ENCODE results near the gene SLC30A10.
"Not testable (repeated sequence)": the region's sequence is repeated elsewhere in the genome, so short reads cannot be mapped to it uniquely, and the experiment has no call there.

The SLC30A10 gene

DNA sequence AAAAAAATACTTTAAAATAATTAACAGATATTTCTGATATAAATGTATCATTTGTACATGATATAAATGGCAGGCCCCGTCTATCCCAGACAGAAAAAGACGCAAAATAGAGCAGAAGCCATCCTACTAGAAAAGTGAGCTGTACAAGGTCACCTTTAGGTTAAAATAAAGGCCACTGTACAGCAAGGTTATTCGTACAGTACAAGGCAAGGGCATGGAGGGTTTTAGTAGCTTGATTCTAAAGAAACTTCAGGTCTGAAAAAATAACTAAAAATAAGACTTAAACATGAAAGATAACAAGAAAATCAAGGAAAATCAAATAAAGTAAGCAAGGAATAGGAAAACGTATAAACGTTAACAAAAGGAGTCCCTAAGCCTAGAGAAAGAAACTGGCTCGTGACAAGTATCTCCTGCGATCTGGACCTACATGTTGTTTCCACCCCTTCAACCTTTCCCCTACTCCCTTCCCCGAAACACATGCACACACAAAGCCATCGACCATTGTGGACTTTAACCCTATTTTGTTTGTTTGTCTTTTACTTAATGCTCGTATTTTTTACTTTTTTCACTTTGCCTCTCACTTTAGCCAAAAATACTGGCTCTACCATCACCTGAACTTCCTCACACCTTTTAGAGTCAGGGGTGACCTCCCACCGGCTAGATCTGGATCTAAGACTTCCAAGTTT, 26.5 kb upstream of the SLC30A10 start:
- Histone ChIP-seq H3K79me2 (ENCODE audit: insufficient read depth, low read length) (no peaks in the 10 kb centered on the region), H3K9me3 (ENCODE audit: insufficient read depth, low read depth, low read length) (no peaks in the 10 kb centered on the region)
- TF ChIP-seq, protein P1, sequence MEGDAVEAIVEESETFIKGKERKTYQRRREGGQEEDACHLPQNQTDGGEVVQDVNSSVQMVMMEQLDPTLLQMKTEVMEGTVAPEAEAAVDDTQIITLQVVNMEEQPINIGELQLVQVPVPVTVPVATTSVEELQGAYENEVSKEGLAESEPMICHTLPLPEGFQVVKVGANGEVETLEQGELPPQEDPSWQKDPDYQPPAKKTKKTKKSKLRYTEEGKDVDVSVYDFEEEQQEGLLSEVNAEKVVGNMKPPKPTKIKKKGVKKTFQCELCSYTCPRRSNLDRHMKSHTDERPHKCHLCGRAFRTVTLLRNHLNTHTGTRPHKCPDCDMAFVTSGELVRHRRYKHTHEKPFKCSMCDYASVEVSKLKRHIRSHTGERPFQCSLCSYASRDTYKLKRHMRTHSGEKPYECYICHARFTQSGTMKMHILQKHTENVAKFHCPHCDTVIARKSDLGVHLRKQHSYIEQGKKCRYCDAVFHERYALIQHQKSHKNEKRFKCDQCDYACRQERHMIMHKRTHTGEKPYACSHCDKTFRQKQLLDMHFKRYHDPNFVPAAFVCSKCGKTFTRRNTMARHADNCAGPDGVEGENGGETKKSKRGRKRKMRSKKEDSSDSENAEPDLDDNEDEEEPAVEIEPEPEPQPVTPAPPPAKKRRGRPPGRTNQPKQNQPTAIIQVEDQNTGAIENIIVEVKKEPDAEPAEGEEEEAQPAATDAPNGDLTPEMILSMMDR (conservative IDR thresholded peaks at IDR 0.05; ENCODE audit: low read length) = no peak
- no peak for TF ChIP-seq EZH2phosphoT487 (IDR thresholded peaks at IDR 0.05; ENCODE audit: borderline replicate concordance)

DNA sequence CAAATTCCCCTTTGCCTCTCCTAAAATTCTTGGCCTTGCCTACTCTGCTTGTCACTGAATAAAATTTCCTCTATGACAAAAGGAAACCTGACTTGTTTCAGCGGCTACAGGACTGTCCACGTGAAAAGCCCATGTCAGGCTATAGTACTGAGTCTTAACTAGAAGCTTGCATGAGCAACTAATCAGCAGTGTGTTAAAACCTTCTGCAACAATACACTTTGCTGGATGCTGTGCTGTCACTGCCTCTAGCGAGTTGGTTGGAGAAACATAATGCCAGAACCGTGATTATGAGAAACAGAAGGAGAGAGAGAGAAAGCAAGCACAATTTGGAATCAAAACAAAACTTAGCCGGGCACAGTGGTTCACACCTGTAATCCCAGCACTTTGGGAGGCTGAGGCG, 25.7 kb upstream of the SLC30A10 start:
- Histone ChIP-seq H3K4me1 (ENCODE audit: insufficient read depth, low read length, poor library complexity, severe bottlenecking) (no peaks in the 10 kb centered on the region), H3K9me3 (ENCODE audit: insufficient read depth, low read depth, low read length) (no peaks in the 10 kb centered on the region), H3K27me3 (ENCODE audit: insufficient read depth, low read length, poor library complexity, severe bottlenecking) (no peaks in the 10 kb centered on the region), H3F3A (ENCODE audit: low read depth) (no peaks in the 10 kb centered on the region), H2AFZ (ENCODE audit: low read length) (no peak overlapping the region), H3K36me3 (ENCODE audit: insufficient read depth, low read length) (no peaks in the 10 kb centered on the region), H3K79me2 (ENCODE audit: insufficient read depth, low read length) (no peaks in the 10 kb centered on the region), H3K4me2 (ENCODE audit: low read depth, low read length, poor library complexity, severe bottlenecking) (no peak overlapping the region), H3K9ac (ENCODE audit: low read depth, low read length, poor library complexity, severe bottlenecking) (no peak overlapping the region), H3K9me2 (replicated peaks; ENCODE audit: low read depth, low read length) (no peaks in the 10 kb centered on the region), H3K4me3 (ENCODE audit: low read length, poor library complexity, severe bottlenecking) (no peak overlapping the region), H4K20me1 (ENCODE audit: insufficient read depth, low read length, poor library complexity, severe bottlenecking) (no peaks in the 10 kb centered on the region)
- no peak for TF ChIP-seq EZH2phosphoT487 (IDR thresholded peaks at IDR 0.05; ENCODE audit: borderline replicate concordance)
- TF ChIP-seq, protein P1 (conservative IDR thresholded peaks at IDR 0.05; ENCODE audit: low read length) = no peak

More for the DNA sequence above, 26.5 kb upstream of the SLC30A10 start:
- Histone ChIP-seq H3K4me2 (ENCODE audit: low read depth, low read length, poor library complexity, severe bottlenecking) (no peak overlapping the region), H3K4me3 (ENCODE audit: low read length, poor library complexity, severe bottlenecking) (no peak overlapping the region), H3K36me3 (ENCODE audit: insufficient read depth, low read length) (no peaks in the 10 kb centered on the region), H3K4me1 (ENCODE audit: insufficient read depth, low read length, poor library complexity, severe bottlenecking) (no peaks in the 10 kb centered on the region), H2AFZ (ENCODE audit: low read length) (no peak overlapping the region), H3F3A (ENCODE audit: low read depth) (no peaks in the 10 kb centered on the region), H3K27me3 (ENCODE audit: insufficient read depth, low read length, poor library complexity, severe bottlenecking) (no peaks in the 10 kb centered on the region), H3K9me2 (replicated peaks; ENCODE audit: low read depth, low read length) (no peaks in the 10 kb centered on the region), H4K20me1 (ENCODE audit: insufficient read depth, low read length, poor library complexity, severe bottlenecking) (no peaks in the 10 kb centered on the region), H3K9ac (ENCODE audit: low read depth, low read length, poor library complexity, severe bottlenecking) (no peak overlapping the region)

DNA sequence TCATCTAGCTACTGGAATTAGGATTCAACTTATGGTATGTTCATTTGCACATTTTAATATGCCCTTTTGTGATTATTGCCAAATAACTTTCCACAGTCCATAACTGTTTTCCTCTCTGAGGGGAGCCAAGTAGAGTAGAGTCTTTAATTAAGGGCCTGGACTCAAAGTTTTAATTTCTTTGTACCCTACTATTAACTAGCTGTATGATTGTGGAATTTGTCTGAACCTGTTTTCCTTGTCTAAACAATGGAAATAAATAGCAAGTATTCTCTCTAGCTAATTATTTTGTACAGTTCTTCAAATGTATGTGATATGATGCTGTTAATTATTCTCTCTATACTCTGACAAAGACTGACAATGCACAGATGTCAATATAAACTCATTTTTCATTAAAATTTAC, 24.0 kb upstream of the SLC30A10 start:
- no peak overlapping the region for H2AFZ ChIP-seq (ENCODE audit: low read length)
- no peaks in the 10 kb centered on the region for H3K9me2 ChIP-seq (replicated peaks; ENCODE audit: low read depth, low read length)
- no peaks in the 10 kb centered on the region for H3K79me2 ChIP-seq (ENCODE audit: insufficient read depth, low read length)
- H3K9me3 ChIP-seq (ENCODE audit: insufficient read depth, low read depth, low read length) = no peaks in the 10 kb centered on the region
- no peak overlapping the region for H3K4me3 ChIP-seq (ENCODE audit: low read length, poor library complexity, severe bottlenecking)
- no peaks in the 10 kb centered on the region for H3K4me1 ChIP-seq (ENCODE audit: insufficient read depth, low read length, poor library complexity, severe bottlenecking)
- H3K9ac ChIP-seq (ENCODE audit: low read depth, low read length, poor library complexity, severe bottlenecking) = no peak overlapping the region
- no peaks in the 10 kb centered on the region for H3F3A ChIP-seq (ENCODE audit: low read depth)
- no peak for TF ChIP-seq EZH2phosphoT487 (IDR thresholded peaks at IDR 0.05; ENCODE audit: borderline replicate concordance)
- TF ChIP-seq, protein P1 (conservative IDR thresholded peaks at IDR 0.05; ENCODE audit: low read length) = no peak
- no peaks in the 10 kb centered on the region for H4K20me1 ChIP-seq (ENCODE audit: insufficient read depth, low read length, poor library complexity, severe bottlenecking)
- H3K36me3 ChIP-seq (ENCODE audit: insufficient read depth, low read length) = no peaks in the 10 kb centered on the region
- H3K4me2 ChIP-seq (ENCODE audit: low read depth, low read length, poor library complexity, severe bottlenecking) = no peak overlapping the region
- no peaks in the 10 kb centered on the region for H3K27me3 ChIP-seq (ENCODE audit: insufficient read depth, low read length, poor library complexity, severe bottlenecking)

DNA sequence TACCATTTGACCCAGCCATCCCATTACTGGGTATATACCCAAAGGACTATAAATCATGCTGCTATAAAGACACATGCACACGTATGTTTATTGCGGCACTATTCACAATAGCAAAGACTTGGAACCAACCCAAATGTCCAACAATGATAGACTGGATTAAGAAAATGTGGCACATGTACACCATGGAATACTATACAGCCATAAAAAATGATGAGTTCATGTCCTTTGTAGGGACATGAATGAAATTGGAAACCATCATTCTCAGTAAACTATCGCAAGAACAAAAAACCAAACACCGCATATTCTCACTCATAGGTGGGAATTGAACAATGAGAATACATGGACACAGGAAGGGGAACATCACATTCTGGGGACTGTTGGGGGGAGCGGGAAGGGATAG, 20.9 kb upstream of the SLC30A10 start:
- not testable (repeated sequence) for H3K79me2 ChIP-seq (ENCODE audit: insufficient read depth, low read length); H3K4me3 ChIP-seq (ENCODE audit: low read length, poor library complexity, severe bottlenecking); H3K27me3 ChIP-seq (ENCODE audit: insufficient read depth, low read length, poor library complexity, severe bottlenecking); H3K4me2 ChIP-seq (ENCODE audit: low read depth, low read length, poor library complexity, severe bottlenecking); H4K20me1 ChIP-seq (ENCODE audit: insufficient read depth, low read length, poor library complexity, severe bottlenecking); H3K36me3 ChIP-seq (ENCODE audit: insufficient read depth, low read length); H3K9me3 ChIP-seq (ENCODE audit: insufficient read depth, low read depth, low read length); H3F3A ChIP-seq (ENCODE audit: low read depth); H3K9me2 ChIP-seq (replicated peaks; ENCODE audit: low read depth, low read length); H3K4me1 ChIP-seq (ENCODE audit: insufficient read depth, low read length, poor library complexity, severe bottlenecking); H2AFZ ChIP-seq (ENCODE audit: low read length); H3K9ac ChIP-seq (ENCODE audit: low read depth, low read length, poor library complexity, severe bottlenecking)

DNA sequence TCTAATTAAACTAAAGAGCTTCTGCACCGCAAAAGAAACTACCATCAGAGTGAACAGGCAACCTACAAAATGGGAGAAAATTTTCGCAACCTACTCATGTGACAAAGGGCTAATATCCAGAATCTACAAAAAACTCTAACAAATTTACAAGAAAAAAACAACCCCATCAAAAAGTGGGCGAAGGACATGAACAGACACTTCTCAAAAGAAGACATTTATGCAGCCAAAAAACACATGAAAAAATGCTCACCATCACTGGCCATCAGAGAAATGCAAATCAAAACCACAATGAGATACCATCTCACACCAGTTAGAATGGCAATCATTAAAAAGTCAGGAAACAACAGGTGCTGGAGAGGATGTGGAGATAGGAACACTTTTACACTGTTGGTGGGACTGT, 20.4 kb upstream of the SLC30A10 start:
- not testable (repeated sequence) for H3K27me3 ChIP-seq (ENCODE audit: insufficient read depth, low read length, poor library complexity, severe bottlenecking); H3K9me3 ChIP-seq (ENCODE audit: insufficient read depth, low read depth, low read length); H2AFZ ChIP-seq (ENCODE audit: low read length); H3F3A ChIP-seq (ENCODE audit: low read depth); H3K4me2 ChIP-seq (ENCODE audit: low read depth, low read length, poor library complexity, severe bottlenecking); H3K79me2 ChIP-seq (ENCODE audit: insufficient read depth, low read length); H3K9me2 ChIP-seq (replicated peaks; ENCODE audit: low read depth, low read length); H3K4me1 ChIP-seq (ENCODE audit: insufficient read depth, low read length, poor library complexity, severe bottlenecking); H3K4me3 ChIP-seq (ENCODE audit: low read length, poor library complexity, severe bottlenecking); H3K9ac ChIP-seq (ENCODE audit: low read depth, low read length, poor library complexity, severe bottlenecking); H3K36me3 ChIP-seq (ENCODE audit: insufficient read depth, low read length); H4K20me1 ChIP-seq (ENCODE audit: insufficient read depth, low read length, poor library complexity, severe bottlenecking)
